ENCODE results near the gene HSPB9.

HSPB9 gene

DNA sequence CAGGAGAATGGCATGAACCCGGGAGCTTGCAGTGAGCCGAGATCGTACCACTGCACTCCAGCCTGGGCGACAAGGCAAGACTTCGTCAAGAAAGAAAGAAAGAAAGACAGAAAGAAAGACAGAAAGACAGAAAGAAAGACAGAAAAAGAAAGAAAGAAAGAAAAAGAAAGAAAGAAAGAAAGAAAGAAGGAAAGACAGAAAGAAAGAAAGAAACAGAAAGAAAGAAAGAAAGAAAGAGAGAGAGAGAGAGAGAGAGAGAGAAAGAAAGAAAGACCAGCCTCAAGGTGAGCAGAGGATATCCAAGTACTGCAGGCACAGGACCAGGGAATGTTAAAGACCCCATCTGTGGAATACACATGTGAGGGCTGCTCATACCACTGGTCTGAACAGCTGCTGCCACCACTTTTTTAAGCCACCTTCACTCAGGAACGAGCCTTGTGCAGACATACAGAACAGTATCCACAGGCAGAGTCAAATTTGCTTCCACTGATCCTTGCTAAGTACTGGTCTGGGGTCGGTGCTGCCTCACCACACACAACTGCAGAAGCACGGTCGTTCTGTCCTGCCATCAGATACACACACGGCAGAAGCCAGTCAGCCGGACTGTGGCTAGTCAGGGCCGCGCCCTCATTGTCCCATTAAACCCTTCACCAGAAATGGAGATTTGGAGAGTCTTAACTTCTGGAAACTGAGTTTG lies 24.5 kb downstream of the HSPB9 start:
- no peak for DNase-seq

DNA sequence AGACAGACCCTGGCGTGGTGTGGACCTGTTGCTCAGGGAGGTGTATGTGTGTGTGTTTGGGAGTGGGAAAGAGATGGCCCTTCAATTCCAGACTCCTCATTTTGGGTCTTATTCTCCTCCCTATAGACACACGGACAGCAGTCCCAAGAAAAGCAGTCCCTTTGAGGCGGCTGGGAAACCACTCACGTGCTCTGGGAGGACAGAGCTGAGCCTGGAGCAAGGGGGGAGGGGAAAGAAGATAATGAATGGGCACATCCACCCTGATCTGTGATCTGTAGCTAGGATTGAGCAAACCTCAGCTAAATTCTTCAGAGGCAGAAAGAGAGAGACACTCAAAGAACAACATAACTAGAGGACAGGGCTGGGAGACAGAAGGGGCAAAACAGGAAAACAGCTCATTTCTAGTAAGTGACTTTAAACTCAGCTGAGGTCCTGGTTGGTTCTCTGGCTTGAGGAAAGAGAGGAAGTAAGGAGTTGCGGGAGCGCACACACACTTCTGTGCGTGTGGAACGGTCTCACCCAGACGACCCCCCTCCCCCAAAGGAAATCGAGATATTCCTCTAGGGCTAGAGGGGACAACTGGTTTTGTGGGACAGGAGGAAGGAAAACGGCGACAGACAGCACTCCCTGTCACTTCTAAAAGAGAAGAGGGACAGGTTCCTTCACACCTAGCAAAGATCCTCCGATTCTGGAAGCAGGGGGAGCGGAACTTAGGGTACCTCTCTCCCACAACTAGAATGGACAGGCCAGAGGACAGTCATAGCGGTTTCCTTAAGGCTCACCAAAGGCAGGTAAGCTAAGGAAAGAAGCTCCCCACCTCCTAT lies 31.5 kb downstream of the HSPB9 start:
- DNase-seq, result no peak

GRCh38 chr17:42155614-42156045 lies 33.0 kb downstream of the HSPB9 start:
- DNase-seq, result no peak

DNA sequence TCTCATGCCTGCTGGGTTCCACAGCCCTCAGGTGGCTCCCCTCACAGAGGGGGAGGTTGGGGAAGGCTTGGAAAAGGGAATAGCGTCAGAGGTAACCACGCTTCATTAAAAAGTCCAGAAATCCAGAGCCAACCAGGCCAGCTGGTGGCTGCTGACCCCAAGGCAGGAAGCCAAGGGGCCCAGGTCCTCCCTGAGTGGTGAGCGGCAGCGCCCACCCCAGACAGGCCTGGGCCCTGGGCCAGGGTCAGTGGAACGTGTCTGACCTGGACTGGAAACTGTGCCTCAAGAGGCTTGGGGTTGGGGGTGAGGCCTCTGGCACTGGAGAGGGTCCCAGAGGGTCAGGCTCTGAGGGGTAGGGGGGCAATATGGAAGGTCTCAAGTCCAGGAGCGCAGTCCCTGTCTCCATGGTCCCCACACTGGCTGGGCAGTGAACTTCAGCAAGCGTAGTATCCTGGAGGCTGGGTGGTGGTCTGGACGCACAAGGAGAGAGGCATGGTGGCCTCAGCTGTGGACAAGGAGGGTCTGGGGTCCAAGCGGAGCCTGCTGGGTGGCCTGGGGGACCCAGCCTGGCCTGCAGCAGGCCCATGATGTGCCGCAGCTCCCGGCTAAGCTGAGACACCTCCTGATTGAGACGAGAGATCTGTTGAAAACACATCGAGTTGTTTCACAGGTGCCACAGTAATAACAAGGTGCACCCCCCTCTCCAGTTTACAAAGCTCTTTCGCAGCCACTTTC lies 37.4 kb downstream of the HSPB9 start:
- no peak for DNase-seq

DNA sequence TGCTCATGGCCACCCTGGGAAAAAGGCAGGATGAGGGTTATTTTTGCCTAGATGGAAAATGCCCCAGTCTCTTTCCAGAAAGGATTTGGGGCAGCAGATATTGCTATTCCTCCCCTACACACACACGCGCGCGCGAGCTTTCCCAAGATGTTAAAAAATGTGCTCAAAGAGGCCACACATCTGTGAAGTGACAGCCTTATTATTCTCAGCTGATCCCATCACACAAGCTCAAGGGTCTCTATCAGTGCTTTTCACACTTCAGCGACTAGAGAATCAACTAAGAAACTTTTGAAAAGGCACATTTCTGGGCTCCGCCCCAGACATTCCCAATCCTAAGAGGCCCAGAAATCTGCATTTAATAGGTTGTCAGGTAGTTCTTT lies 37.9 kb downstream of the HSPB9 start:
- DNase-seq, result no peak

GRCh38 chr17:42163113-42163512 lies 40.5 kb downstream of the HSPB9 start:
- DNase-seq, result no peak

- DNase-seq, result no peak
Observed at GRCh38 chr17:42163696-42164407, 41.2 kb downstream of the HSPB9 start.

DNA sequence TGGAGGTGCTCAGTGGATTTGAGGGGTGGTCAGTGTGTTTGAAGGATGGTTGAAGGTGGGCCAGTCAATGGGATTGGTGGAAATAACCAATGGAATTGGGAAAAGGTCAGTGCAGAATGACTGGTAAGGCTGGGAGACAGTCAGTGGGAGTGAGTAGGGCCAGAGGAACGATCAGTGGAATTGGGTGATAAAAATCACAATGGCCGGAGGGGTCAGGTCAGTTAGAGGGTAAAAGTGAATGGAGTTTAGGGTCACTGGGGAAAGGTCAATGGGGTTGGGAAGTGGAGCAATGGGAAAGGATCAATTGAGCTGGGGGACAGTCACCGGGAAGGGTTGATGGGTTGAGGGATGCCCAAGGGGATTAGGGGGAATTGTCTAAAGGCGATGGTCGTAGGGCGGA lies 43.1 kb downstream of the HSPB9 start:
- DNase-seq, result no peak

DNA sequence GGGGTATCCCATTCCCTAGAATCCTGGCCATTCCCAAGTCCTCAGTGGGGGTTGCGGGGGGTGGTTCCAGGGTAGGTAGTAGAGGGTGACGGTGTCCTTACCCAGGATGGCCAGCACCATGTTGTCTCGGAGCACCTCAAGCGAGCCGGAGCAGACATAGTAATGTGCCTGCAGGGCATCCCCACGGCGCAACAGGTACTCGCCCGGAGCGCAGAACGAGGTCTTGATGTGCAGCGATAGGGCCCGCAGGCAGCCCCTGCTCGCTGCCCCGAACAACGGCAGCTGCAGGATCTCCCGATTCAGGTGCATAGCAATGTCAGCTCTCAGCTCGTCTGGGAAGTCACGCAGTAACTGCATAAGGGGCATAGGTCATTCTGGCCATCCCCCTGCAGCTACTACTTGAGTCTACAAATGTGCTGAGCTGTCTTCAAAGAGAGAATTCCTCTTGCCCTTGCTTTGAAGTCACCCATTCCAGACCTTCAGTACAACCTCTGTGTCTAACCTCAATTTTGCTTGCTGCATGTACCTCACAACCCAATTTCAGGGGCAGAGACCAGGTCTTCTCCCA lies 43.7 kb downstream of the HSPB9 start:
- DNase-seq, result no peak

- DNase-seq, result no peak
Observed at GRCh38 chr17:42167807-42168206, 45.2 kb downstream of the HSPB9 start.

GRCh38 chr17:42169351-42169750 lies 46.7 kb downstream of the HSPB9 start:
- DNase-seq, result no peak

DNA sequence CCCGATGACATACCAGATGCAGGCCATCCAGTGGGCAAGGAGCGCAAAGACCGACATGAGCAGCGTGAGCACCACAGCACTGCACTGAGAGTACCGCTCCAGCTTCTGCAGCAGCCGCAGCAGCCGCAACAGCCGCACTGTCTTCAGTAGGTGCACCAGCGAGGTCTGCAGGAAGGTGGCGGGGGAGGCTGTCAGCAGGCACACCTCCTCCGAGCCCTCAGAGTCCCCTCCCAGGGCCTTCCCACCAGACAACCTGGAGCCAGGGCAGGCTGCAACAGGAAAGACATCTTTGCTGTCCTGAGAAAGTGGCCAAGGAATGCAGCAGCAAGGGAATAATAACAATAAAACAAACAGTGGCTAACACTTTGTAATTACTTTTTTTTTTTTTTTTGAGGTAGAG lies 49.2 kb downstream of the HSPB9 start:
- DNase-seq, result no peak
